Activated CD4-positive, alpha-beta T cell treated with anti-CD3 and anti-CD28 coated beads for 24 hours (primary cell): ENCODE measurements around the gene TFB2M.

ENCODE experiments used
- DNase-seq, 2 donors: peaks; one replicate each; pipeline ENCODE4 v3.0.0-alpha.2; 2020; ENCODE audit warnings: low read depth in 2 of 2

The TFB2M gene

GRCh38 chr1:246552110-246552509, 14.0 kb downstream of the TFB2M start:
- no peak for DNase-seq

GRCh38 chr1:246550402-246550801, 15.7 kb downstream of the TFB2M start:
- DNase-seq: no peak

- no peak for DNase-seq
These were observed 16.4 kb downstream of the TFB2M start for GRCh38 chr1:246549665-246550064.

GRCh38 chr1:246544001-246544400, 22.1 kb downstream of the TFB2M start:
- DNase-seq: no peak

- DNase-seq: no peak
These were observed 25.1 kb downstream of the TFB2M start for GRCh38 chr1:246540738-246541491.

DNA sequence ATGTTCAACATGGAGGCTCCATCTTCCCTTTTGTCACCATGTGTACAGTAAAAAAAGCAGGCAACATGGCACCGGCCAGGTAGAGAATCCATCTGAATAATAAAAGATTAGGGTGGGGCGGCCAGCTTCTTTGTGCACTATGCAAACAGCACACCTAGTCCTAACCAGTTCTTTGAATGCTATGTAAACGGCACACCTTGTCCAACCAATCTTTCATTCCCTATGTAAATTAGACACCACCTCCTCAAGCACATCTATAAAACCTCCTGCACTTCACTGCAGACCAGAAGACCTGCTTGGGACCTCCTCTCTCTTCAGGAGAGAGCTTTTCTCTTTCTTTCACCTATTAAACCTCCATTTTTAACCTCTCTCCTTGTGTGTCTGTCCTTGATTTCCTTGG, 28.2 kb downstream of the TFB2M start:
- no peak for DNase-seq

- no peak for DNase-seq
These were observed 28.6 kb downstream of the TFB2M start for GRCh38 chr1:246537441-246537840.

- no peak for DNase-seq
These were observed 31.9 kb downstream of the TFB2M start for GRCh38 chr1:246534114-246534513.

DNA sequence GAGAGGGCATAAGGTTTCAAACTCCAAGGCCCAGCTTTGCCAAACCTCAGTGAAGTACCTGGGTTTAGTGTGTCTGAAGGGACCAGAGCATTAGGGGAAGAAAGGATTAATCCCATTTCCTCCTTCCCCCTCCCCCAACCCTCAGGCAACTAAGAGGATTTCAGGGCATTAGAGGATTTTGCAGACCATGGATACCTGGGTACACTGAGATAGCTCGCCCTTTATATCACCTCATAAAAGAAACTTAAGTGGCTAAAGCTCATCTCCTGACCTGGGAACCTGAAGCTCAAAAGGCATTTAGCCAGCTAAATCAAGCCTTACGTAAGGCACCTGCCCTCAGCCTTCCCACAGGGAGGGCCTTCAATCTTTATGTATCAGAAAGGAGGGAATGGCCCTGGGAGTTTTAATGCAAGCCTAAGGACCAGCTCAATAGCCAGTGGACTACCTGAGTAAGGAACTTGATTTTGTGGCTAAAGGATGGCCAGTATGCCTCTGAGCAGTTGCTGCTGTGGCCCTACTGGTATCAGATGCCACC, 32.6 kb downstream of the TFB2M start:
- DNase-seq: no peak

DNA sequence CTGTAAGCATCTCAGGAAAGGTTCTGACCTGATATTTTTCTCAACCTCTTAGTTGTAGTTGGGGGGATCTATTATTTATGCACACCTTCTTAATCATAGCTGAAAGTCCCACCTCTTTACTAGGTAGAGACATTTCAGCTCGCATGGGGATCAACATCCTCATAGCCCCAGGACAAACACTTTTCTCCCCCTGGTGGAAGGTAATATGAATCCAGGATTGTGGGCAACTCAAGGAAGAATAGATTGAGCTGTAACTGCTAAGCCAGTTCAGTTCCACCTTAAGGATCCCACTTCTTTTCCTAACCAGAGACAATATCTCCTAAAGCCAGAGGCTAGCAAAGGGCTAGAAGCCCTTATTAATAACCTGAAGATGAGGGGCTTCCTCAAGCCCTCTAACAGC, 33.5 kb downstream of the TFB2M start:
- DNase-seq: no peak

DNA sequence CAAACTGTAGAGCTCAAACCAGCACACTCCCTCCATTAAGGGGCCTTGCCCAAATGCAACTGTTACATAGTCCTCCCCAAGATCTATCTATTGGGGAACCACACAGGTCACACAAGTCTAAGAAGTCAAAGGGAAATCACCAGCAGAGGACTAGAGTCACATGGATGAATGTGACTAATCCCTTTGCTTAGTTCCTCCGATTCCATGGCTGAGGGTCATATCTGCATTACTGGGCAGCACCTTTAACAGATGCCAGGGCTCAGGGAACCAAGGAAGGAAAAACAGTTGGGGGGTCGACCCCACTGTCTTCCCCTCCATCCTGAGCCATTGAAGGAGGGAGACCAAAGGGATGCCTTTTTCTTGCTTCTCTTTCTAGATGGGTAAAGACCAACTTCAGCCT, 35.6 kb downstream of the TFB2M start:
- DNase-seq: no peak

- no peak for DNase-seq
These were observed 36.9 kb downstream of the TFB2M start for GRCh38 chr1:246528933-246529731.

DNA sequence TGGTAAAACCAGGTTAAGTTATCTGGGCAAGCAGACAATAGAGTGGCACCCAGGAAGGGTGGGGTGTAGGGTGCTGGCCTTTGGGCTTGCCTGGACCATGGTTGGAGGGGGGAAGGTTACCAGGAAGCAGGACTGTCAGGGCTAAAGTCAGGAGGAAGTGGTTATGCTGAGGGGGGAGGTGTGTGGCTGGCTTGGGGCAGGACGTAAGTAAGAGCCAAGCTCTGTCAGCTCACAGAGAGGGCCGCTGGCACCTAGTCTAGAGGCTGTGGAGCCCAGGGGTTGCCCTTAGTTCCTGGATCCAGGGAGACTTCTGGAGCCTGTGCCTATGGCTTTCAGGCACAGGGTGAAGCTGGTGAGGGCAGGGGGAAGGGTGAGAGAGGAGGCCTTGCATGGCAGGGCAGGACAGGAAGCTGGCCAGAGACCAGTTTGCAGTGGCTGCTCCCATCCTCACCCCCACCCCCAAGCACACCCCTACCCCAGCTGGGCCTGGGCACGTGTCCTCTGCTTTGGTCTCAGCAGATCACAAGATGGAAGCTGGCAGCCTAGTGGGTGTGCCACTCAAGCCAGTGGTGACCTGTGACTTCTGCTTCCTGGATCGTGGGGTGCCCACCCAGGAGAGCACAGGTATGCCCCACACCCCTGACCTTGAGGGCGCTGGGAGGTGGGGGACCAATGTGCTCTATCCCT, 38.5 kb downstream of the TFB2M start:
- no peak for DNase-seq

GRCh38 chr1:246526915-246527314, 39.1 kb downstream of the TFB2M start:
- DNase-seq: no peak

DNA sequence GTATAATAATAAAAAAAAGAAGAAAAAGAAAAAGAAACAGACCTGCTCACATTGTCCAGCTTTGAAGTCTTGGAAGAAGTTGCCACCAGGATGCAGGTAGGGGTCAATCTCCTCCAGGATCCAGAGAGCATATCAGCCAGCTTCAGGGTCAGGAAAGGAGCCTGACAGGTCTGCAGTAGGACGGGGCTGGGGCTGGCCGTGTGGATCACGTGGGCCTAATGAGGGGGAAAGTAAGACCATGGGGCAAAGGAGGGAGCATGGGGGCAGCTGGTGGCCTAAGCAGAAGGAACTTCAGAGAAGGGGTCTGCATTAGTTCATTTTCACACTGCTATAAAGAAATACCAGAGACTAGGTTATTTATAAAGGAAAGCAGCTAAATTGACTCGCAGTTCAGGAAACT, 39.7 kb downstream of the TFB2M start:
- no peak for DNase-seq

- no peak for DNase-seq
These were observed 46.5 kb downstream of the TFB2M start for GRCh38 chr1:246519514-246519913.

DNA sequence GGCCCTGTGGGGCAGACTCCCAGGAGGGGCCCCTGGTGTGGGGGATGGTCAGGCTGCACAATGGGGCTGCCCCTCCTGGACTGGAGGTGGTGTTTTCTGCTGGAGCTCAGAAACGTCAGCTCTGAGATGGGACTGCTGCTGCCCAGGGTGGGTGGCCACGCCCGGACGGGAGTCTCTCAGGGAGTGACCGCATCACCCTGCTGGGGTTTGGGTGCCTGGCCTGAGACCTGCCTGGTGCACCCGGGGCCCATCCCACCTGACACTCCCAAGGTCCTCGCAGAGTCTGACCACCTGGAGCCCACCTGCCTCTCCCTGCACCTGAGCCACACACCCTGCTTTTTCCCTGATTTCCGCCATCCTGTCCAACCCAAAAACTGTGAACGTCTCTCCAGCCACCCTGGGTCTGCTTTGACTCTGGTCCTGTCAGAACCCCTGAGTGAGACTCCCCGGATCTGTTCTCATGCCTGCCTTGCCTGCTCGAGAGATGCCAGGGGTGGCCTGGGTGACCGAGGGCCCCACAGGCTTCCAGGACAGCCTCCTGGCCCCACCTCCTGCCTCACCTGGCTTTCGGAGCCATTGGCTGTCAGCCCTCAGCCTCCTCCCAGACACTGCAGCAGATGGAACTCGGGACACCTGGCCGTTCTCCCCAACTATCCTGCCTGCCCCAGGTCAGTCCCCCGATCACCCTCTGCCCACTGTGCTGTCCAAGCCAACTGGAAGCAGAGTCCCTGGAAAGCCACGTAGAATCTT, 47.4 kb downstream of the TFB2M start:
- DNase-seq: no peak

DNA sequence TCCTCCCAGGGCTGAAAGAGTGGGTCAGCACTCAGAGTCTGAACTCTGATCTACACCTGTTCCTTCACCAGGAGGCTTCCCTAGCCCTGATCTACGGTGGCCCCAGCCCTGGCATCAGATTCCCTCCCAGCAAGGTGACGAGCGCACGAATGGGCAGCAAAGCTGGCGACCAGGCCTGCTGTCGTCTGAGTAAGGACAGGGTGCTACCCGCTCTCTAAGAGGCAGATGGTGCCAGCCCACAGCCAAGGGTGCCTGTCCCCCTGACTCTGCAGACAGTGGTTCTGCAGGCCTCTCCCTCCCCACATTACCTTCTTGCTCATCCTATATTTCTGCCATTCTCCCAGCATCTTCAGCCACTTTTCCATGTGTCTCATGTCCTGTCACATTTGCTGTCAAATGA, 48.7 kb downstream of the TFB2M start:
- no peak for DNase-seq

GRCh38 chr1:246516126-246516525, 49.9 kb downstream of the TFB2M start:
- no peak for DNase-seq

DNA sequence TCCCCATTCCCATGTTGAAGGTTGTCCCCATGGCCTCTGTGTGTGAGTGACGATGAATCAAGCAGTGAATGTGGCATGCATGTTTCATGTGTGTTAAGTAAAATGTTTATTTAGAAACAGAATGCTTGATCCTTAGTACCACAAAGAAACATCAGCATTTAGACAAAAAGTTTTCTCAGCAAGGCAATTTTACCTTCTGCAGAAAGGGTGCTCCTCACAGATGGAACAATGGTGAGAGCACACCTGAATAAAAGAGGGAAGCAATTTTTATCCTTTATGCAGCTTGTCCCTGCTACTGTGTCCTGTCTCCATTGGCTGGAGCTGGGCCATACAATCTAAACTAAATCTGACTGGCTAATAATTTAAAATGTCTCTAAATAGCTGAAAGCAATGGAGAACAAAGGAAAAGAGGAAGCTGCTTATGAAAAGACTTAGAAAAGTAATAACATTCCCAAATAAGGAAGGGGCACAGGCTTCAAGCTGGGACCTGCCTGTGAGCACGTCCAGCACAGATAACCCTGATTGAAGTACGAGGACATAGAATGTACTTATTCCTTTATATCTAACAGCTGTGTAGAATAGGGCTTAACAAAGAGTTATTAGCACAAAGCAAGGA, 50.6 kb downstream of the TFB2M start:
- DNase-seq: no peak

DNA sequence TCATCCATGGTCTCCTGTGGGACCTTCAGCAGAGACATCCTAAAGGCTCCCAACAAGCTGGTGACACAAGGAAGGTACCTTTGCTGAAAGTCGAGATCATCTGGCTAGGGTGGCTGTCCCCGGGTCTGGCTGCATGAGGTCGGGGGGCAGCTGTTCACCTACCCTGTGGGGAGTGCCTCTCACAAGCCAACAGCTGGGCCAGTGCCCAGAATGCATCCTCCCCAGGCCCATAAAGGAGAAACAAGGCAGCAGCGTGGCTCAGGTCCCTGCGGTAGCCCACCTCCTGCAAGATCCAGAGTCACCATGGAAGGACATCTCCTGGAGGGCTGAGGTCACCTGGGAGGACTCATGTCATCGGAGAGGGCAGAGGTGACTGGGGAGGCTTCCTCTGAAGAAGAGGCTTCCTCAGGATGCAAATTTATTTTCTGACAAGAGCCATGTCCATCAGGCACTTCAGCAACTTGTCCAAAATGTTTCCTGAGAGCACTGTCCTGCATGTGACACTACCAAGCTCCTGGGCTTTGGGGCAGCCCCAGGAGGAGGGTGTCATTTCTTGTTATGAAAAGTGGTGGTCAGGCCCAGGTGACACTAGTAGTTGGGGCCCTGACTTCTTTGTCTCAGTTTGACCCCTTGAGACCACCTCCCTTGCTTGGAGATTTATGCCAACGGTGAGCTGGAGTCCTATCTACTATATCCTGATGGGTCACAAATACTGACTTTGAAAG, 52.3 kb downstream of the TFB2M start:
- DNase-seq: no peak
